Activated naive CD4-positive, alpha-beta T cell treated with anti-CD3 and anti-CD28 coated beads, Interleukin-2, amount 50 U/mL, for 72 hours (primary cell): ENCODE measurements around the gene GOLGA6C. TPM values are rescaled to one million over a fixed set of nuclear protein-coding genes. Genes with fewer than 3 reads are reported as not detected.
A peak's percentile ranks its signal among the peaks of the same experiment; 100 is the strongest.
"Not testable (repeated sequence)": the region's sequence is repeated elsewhere in the genome, so short reads cannot be mapped to it uniquely, and the experiment has no call there.

Experiments used
- ATAC-seq, 2 donors: fragments of 150-1000 bp; cut with Tn5 transposase; 2 replicates each; pipeline ENCODE4 v1.10.0; 2021; ENCODE audit warnings: mild to moderate bottlenecking in 2 of 2, moderate library complexity in 2 of 2
- DNase-seq, 2 donors: peaks; one replicate each; pipeline ENCODE4 v3.0.0; 2021 to 2022; ENCODE audit warnings: low spot score in 2 of 2
- H3K27ac Mint-ChIP-seq, 2 donors: one replicate each; pipeline ENCODE4 v1.8.0; 2022; ENCODE audit warnings: mild to moderate bottlenecking in 2 of 2, mixed read lengths in 2 of 2
- H3K36me3 Mint-ChIP-seq, 2 donors: one replicate each; pipeline ENCODE4 v1.8.0; 2022; ENCODE audit warnings: mixed read lengths in 2 of 2
- H3K9me3 Mint-ChIP-seq, 2 donors: one replicate each; pipeline ENCODE4 v1.8.0; 2022; ENCODE audit warnings: mixed read lengths in 2 of 2
- total RNA-seq, 2 donors: library from RNA; stranded (reverse); gene quantifications; one replicate each; pipeline ENCODE4 v1.2.3, GENCODE V29; 2022

Gene GOLGA6C
- total RNA-seq, 2 donors from 2014 or later: 0.11 TPM; not detected in 1

- no peaks in the 10 kb centered on the region for H3K9me3 Mint-ChIP-seq
- no peaks in the 10 kb centered on the region for H3K36me3 Mint-ChIP-seq
- peak in 1 of 2 donors; percentile 44 for DNase-seq
- H3K27ac Mint-ChIP-seq: no peak overlapping the region
- ATAC-seq: no peak
Observed at GRCh38 chr15:75235051-75235673, 23.0 kb upstream of the GOLGA6C start.

- DNase-seq (peak in 1 of 2 donors; percentile 35), ATAC-seq (no peak)
- H3K36me3 Mint-ChIP-seq: no peaks in the 10 kb centered on the region
- H3K27ac Mint-ChIP-seq: no peak overlapping the region
- no peaks in the 10 kb centered on the region for H3K9me3 Mint-ChIP-seq
Observed at GRCh38 chr15:75235760-75236729, 22.1 kb upstream of the GOLGA6C start.

- ATAC-seq: no peak
- DNase-seq: peak in 1 of 2 donors; percentile 38
- H3K36me3 Mint-ChIP-seq: no peaks in the 10 kb centered on the region
- H3K27ac Mint-ChIP-seq: no peak overlapping the region
- H3K9me3 Mint-ChIP-seq: no peaks in the 10 kb centered on the region
Observed at GRCh38 chr15:75237316-75237982, 20.7 kb upstream of the GOLGA6C start.

GRCh38 chr15:75238150-75238549 is 20.0 kb upstream of the GOLGA6C start:
- Mint-ChIP-seq H3K36me3 (no peaks in the 10 kb centered on the region), H3K9me3 (no peaks in the 10 kb centered on the region), H3K27ac (no peak overlapping the region)
- ATAC-seq: no peak
- peak in 1 of 2 donors; percentile 50 for DNase-seq

- H3K36me3 Mint-ChIP-seq, H3K9me3 Mint-ChIP-seq, ATAC-seq, DNase-seq, H3K27ac Mint-ChIP-seq: not testable (repeated sequence)
Observed at GRCh38 chr15:75245741-75246140, 12.4 kb upstream of the GOLGA6C start.

GRCh38 chr15:75248991-75249390 is 9.1 kb upstream of the GOLGA6C start:
- H3K27ac Mint-ChIP-seq, DNase-seq, H3K36me3 Mint-ChIP-seq, ATAC-seq, H3K9me3 Mint-ChIP-seq: not testable (repeated sequence)

- Mint-ChIP-seq H3K9me3 (no peaks in the 10 kb centered on the region), H3K36me3 (no peaks in the 10 kb centered on the region), H3K27ac (no peak overlapping the region)
- DNase-seq: no peak
- ATAC-seq: no peak
Observed at GRCh38 chr15:75249726-75250125, 8.4 kb upstream of the GOLGA6C start.

- H3K36me3 Mint-ChIP-seq, H3K27ac Mint-ChIP-seq, H3K9me3 Mint-ChIP-seq, ATAC-seq, DNase-seq: not testable (repeated sequence)
Observed at GRCh38 chr15:75251343-75251742, 6.8 kb upstream of the GOLGA6C start.

- not testable (repeated sequence) for H3K9me3 Mint-ChIP-seq, ATAC-seq, H3K27ac Mint-ChIP-seq, H3K36me3 Mint-ChIP-seq, DNase-seq
Observed at GRCh38 chr15:75252285-75252684, 5.8 kb upstream of the GOLGA6C start.

- not testable (repeated sequence) for H3K9me3 Mint-ChIP-seq, H3K27ac Mint-ChIP-seq, H3K36me3 Mint-ChIP-seq, ATAC-seq, DNase-seq
Observed at GRCh38 chr15:75258620-75259343, 648 bp downstream of the GOLGA6C start.

GRCh38 chr15:75259873-75260272 is 1.7 kb downstream of the GOLGA6C start:
- H3K27ac Mint-ChIP-seq, H3K9me3 Mint-ChIP-seq, ATAC-seq, DNase-seq, H3K36me3 Mint-ChIP-seq: not testable (repeated sequence)

- H3K9me3 Mint-ChIP-seq, H3K36me3 Mint-ChIP-seq, ATAC-seq, DNase-seq, H3K27ac Mint-ChIP-seq: not testable (repeated sequence)
Observed at GRCh38 chr15:75273751-75274359, 15.7 kb downstream of the GOLGA6C start.

- ATAC-seq: peak; percentile 87 to 88
- H3K36me3 Mint-ChIP-seq, H3K27ac Mint-ChIP-seq, H3K9me3 Mint-ChIP-seq: not testable (repeated sequence)
- DNase-seq: peak; percentile 71 to 72
Observed at GRCh38 chr15:75274509-75275107, 16.5 kb downstream of the GOLGA6C start.

GRCh38 chr15:75275617-75276016 is 17.5 kb downstream of the GOLGA6C start:
- H3K9me3 Mint-ChIP-seq, ATAC-seq, H3K36me3 Mint-ChIP-seq, H3K27ac Mint-ChIP-seq, DNase-seq: not testable (repeated sequence)

GRCh38 chr15:75278497-75278896 is 20.4 kb downstream of the GOLGA6C start:
- H3K27ac Mint-ChIP-seq, H3K36me3 Mint-ChIP-seq, ATAC-seq, H3K9me3 Mint-ChIP-seq, DNase-seq: not testable (repeated sequence)

GRCh38 chr15:75282572-75282971 is 24.4 kb downstream of the GOLGA6C start, which contains the start of gene GOLGA6D:
TSS of gene GOLGA6D (plus strand) at chr15:75282835. CDS start at chr15:75282876, 41 bp downstream.
- H3K27ac Mint-ChIP-seq, DNase-seq, ATAC-seq, H3K36me3 Mint-ChIP-seq, H3K9me3 Mint-ChIP-seq: not testable (repeated sequence)
